Measurements from ENCODE around the gene C6orf89.

- TF ChIP-seq CTCF (IDR thresholded peaks at IDR 0.05; ENCODE audit: low read depth, low read length), result no peak
- TF ChIP-seq EZH2phosphoT487 (IDR thresholded peaks at IDR 0.05; ENCODE audit: low read depth), result no peak
Measured at GRCh38 chr6:36857325-36857724, 28.4 kb upstream of the C6orf89 start.

Measured in OCI-LY3 (cell line).